ENCODE measurements around the gene FIBIN.

- TF ChIP-seq ZSCAN18 (CRISPR knock-in tag; IDR thresholded peaks at IDR 0.05) = no peak
- no peak for TF ChIP-seq CTCF (IDR thresholded peaks at IDR 0.05)
- no peak for TF ChIP-seq MAX (CRISPR knock-in tag; IDR thresholded peaks at IDR 0.05)
- TF ChIP-seq HMGXB4 (CRISPR knock-in tag; IDR thresholded peaks at IDR 0.05) = no peak
- TF ChIP-seq MLX (CRISPR knock-in tag; IDR thresholded peaks at IDR 0.05) = no peak
- TF ChIP-seq JUN (CRISPR knock-in tag; IDR thresholded peaks at IDR 0.05) = no peak
- TF ChIP-seq NR2C2 (CRISPR knock-in tag; IDR thresholded peaks at IDR 0.05) = no peak
- no peak for TF ChIP-seq NFE2L1 (CRISPR knock-in tag; IDR thresholded peaks at IDR 0.05)
- TF ChIP-seq ATF2 (CRISPR knock-in tag; IDR thresholded peaks at IDR 0.05; ENCODE audit: borderline replicate concordance, low read depth) = no peak
Observed at GRCh38 chr11:27022659-27023251, 28.8 kb downstream of the FIBIN start.
